HG03045 (cell line): ENCODE results near the gene ARHGEF12.

Source experiments
- ATAC-seq: cut with Tn5 transposase; IDR thresholded peaks from one replicate; pipeline ENCODE4 v1.9.1; 2021; ENCODE audit warnings: mild to moderate bottlenecking, moderate library complexity; ENCODE audit not compliant: unreplicated experiment

The ARHGEF12 gene

DNA sequence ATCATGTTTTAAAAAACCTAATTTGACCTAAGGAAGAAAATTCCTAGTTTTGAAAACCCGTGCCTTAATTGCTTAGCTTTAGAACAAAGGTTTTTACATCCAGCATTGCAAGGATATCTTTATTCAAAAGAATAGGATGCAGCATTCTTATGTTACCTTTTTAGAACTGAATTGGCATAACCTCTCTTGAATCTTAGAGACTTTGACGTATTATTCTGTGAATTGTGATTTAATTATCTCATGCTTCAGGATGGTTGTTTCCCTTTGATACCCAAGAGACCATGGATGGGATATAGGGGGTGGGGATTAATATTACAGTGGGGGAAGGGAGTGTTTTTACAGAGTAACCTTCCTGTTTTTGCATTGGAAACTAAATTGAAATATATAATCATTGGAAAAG is 49.4 kb downstream of the ARHGEF12 start:
- no peak for ATAC-seq

DNA sequence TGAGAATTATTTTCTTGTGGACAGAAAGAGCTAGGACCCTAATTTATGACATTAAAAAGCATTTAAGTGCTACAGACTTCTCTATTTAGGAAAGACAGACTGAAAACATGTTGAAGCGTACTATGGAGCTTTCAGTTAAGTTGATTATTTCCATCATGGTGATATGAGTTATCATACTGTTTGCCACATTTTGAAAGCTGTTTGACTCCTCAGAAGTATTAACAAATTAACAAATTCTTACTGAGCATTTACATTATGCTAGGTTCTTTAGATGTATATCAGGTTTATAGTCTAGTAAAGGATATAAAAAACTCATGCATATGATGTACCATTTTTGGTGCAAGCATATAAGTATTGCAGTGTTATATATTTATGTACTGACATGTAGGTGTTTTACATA is 50.1 kb downstream of the ARHGEF12 start:
- no peak for ATAC-seq

DNA sequence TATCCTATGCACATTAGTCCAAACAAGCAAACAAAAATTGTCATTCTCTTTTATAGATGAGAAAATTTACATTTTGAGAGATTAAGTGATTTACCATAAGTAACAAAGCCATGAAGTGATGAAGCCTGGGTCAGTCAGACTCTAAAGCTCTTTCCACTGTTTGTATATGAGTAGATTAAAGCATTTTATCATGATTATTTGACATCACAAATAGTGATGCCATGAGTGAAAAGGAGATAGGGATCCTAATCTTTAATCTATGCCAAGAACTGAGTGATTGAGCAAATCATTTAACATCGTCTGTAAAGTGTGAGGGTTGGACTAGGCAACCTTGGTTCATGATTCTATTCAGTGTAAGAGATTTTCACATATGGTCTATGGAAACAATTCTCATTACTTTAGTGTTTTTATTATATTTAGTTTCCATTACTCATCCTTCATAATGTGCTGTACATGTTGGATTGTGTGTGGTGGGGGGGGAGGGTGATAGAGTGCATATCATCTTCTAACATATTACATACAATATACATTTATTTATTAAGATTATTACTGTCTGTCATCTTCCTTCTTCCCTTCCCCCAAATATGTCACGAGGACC is 50.7 kb downstream of the ARHGEF12 start:
- no peak for ATAC-seq

DNA sequence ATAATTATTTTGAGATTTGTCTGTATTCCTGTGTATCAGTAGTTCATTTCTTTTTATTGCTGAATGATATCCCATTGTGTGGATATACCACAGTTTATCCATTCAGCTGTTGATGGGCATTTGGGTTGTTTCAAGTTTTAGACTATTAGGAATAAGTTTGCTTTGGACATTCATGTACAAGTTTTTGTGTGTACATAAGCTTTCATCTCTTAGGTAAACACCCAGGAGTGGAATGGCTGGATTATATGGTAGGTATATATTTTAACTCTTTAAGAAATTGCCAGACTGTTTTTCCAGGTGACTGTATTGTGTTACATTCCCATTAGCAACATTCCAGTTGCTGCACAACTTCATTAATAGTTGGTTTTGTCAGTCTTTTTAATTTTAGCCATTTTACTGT is 52.0 kb downstream of the ARHGEF12 start:
- ATAC-seq, result no peak

DNA sequence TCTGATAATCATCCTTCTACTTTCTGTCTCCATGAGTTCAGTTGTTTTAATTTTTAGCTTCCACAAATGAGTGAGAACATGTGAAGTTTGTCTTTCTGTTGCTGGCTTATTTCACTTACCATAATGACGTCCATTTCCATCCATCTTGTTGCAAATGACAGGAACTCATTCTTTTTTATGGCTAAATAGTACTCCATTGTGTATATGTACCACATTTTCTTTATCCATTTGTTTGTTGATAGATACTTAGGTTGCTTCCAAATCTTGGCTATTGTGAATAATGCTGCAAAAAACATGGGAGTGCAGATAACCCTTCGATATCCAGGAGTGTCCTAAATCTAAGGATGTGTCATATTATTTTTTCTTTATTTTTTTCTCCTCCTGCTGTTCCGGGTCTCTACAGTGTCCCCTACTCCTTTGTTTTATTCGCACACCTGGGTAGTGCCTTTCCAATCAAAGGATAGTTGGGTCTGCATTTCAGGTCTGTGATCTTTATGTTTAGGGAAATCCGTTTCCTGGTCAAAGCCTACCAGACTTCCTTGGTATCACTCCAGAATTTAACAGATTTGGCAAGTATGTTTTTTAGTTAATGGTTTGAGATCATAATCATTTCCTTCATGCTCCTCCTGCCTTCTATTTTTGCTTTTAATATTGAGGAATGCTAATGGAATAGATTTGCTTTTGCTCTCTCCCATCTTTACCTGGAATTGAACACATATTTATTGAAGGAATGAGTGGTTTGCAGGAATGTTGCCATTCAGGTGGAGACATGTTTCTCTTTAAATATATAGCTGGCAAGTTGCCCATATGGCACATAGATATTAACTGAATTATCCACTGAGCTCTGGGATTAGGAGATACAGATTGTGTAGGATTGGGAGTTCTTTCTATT is 53.7 kb downstream of the ARHGEF12 start:
- ATAC-seq, result no peak

DNA sequence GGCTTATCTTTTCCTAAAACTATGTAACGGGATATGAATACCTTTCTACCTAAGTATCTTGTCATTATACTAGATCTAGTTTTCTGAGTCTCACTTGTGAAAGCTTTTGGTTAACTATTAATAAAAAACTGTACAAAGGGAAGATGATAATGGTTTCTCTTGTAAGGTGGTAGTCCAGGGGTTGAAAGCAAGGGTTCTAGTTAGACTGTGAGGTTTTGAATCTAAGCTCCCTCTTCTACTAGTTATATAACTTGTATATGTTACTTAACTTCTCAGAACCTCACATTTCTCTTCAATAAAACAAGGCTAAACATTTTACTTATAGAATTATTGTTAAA is 54.3 kb downstream of the ARHGEF12 start:
- ATAC-seq, result no peak

DNA sequence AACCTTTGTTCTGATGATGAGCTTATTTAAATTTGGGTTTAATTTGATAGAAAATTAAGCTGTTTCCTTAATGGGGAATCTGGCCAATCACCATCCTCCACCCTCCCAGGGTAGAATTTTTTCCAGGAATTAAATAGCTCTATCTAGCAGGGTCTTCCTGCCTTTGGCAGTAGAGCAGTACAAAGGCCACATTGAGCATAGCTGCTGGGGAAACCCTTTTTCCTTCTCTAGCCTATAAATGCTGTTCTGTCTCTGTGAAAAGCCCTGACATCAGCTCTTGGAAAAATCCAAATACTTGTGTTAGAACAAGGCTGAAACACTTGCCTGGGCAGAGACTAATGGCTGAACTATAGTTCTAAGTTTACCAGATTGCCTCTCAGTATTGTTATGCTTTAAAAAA is 55.1 kb downstream of the ARHGEF12 start:
- no peak for ATAC-seq

DNA sequence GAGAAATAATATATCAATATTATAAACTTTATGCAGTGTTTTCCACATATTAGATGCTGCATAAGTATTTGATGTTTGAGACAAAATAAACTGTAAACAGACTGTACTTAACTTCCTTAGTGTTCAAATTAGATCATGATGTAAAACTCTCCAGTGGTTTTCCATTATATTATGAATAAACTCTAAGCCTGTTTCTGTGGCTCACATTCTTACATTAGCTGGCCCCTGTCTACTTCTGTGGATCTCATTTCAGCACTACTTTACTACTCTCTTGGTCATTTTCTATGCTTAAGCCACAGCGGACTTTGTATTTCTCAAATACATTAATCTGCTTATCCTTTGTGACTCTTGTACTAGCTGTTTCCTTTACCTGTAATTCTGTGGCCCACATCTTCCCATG is 55.6 kb downstream of the ARHGEF12 start:
- ATAC-seq, result no peak

DNA sequence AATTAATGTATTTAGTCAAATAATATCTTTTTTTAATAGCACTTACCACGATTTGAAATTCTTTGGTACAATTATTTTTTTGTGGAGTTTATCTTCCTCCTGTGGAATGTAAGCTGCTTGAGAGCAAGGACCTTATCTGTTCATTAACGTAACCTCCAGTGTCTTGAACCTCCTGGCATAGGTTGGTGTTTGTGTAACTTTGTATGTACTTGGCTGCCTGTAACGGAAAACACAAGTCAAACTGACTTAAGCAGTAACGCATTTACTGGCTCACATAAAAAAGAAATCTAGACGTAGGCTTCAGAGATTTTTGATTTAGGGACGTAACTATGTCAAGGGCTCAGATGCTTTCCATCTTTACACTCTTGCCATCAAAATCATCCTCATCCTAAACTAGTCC is 56.1 kb downstream of the ARHGEF12 start:
- ATAC-seq, result no peak

DNA sequence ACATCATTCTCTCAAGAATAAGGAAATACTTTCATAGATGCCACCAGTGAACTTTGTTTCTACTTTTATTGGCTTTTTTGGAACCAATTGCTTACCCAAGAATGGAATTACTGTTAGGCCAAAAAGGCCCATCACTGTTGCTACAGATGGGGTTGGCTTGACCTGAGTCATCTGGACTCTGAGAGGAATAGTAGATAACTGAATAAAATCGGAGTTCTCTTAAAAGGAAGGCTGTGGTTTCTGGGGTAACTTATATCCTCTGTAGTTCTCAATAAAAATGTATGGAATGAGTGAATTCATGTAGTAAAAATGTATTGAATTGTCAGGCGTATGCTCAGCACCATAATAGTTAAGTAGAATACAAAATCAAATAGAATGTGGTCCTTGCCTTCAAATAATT is 56.6 kb downstream of the ARHGEF12 start:
- no peak for ATAC-seq

DNA sequence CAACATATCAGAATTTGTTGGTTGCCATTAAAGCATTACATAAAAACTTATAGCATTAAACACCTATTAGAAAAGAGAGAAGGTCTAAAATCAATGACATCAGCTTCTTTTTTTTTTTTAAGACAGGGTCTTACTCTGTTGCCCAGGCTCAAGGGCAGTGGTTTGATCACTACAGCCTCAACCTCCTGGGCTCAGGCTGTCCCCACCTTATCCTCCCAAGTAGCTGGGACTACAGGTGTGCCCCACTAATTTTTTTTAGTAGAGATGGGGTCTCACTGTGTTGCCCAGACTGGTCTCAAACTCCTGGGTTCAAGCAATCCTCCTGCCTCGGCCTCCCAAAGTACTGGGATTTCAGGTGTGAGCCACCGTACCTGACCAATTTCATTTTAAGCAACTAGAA is 57.9 kb downstream of the ARHGEF12 start:
- ATAC-seq, result no peak

DNA sequence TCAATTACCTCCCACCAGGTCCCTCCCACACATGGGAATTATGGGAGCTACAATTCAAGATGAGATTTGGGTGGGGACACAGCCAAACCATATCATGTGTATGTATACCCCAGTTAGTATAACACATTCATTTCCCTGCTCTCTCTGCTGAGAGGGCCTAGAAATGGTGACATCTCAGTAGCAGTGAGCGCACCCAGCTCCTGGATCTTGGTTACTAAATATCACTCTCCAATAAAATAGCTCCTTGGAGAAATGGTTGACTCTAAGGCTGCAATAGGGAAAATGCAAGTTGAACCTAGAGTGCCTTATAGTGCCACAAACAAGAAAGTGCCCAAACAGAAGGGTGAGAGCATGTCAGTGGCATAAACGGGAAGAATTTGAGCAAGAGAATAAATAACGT is 59.6 kb downstream of the ARHGEF12 start:
- no peak for ATAC-seq

DNA sequence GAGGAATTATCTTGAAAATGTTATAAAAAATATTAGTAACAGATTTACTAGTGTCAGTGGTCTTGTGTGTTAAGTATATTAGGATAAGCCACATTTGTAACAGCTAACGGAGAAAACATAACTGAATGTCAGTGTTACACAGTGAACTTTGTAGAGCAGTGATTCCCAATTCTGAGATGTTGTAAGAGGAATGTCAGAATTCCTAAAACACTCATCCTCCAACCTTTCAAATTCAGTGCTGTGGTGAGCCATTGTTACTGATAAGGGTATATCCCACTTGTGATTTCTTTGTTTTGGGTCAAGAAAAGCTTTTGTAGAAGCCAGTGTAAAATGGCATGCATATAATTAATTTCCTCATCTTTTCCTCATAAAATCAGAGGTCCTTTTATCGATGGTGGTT is 61.9 kb downstream of the ARHGEF12 start:
- no peak for ATAC-seq

DNA sequence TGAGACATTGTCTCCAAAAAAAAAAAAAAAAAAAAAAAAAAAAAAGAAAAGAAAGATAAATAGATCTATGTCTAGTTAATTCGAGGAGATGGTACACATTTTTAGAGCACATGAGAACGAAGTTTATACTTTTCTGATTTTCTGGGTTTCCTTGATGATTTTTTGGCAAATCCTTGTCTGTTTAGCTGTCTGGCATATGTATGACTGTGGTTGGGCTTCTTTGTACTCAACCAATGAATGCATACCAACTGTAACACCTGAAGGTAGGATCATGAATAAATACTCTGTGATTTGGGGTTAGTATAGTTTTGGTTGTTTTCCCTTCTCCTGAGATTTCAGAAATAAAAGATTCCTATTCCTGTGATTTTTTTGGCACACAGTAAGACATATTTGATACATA is 63.1 kb downstream of the ARHGEF12 start:
- ATAC-seq, result no peak

DNA sequence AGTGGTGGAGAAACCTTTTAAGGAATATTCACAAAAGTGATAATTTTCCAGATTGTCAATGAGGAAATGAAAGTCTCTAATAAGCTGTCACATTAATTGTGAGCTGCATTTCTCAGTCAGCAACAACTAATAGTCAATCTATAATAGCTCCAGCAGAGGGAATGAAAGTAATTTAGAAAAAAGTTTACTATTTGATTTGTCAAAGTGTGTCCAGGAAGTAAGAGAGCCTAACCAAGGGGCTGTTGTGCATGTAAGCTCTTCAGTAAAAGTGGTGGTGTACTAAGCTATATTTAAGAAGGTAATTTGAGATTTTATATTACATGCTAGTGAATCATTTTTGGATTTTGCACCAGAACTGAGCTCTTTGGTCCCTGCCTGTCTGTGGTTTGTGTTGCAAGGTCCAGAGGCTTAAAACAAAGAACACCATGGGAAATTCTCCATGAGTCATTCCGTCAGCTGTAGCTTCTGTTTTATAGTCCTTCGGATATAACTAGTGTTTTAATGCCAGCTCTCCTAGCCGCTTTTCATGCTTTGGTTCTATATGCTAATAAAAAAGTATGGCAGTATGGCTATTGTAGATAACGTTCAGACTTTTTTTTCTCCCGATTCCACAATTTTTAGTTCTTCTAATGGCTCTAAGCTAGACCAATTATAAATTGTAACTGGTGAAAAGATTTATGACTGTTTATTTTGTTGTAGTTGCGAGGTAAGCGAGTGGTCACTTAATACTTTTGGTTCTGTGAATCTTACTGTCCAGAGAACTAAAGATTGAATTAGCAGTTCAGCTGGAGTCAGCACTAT is 64.6 kb downstream of the ARHGEF12 start:
- ATAC-seq, result no peak

DNA sequence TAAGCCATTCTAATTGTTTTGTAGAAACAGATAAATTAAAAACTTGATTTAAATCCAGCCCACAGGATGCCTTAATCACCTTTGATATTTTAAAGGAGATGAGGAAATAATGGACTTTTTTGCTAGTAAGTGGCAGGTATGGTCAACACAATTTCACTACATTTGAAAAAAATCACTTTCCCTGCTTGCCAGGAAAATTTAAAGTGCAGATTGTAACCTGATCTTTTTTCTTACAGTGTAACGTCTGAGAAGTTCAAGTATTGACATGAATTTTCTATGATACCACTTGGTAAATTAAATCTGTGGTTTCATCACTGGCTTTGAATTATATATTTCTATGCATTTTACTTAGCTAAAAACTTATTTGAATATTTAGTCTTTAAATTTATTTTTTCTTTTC is 65.3 kb downstream of the ARHGEF12 start:
- ATAC-seq, result no peak

DNA sequence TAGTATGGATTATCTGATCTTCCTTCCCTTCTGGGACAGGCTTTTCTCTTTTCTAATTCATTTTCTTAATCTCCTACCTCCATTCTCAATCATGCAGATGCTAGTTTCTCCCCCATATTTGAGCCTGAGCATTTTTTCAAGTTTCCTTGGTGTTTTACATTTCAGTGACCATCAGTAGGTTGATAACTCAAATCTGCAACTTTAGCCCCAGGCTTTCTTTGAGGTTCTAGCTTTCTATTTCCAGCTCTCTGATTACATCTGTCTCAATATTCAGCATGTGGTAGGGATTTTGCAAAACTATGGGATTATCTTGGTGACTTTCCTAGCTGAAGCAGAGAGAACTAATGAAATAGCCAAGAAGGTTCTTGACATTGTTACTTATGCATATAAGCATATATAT is 67.8 kb downstream of the ARHGEF12 start:
- no peak for ATAC-seq

DNA sequence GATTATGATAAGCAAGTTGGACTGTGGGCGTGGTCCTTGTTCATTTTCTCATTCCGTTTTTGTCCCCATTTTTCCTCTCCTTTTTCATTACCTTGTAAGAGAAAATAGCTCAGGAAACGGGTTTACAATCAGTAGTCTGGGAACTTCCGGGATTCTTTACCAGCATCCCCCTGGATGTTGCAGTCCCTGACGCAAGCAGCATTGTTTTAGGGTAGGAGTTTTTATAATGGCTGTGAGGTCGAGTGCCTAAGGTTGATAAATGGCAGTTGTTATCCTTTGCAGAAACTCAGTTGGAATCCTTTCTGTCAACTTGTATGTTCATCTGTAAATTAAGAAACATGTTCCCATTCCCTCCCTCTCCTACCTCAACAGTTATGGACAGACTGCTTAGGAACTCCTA is 68.3 kb downstream of the ARHGEF12 start:
- no peak for ATAC-seq

DNA sequence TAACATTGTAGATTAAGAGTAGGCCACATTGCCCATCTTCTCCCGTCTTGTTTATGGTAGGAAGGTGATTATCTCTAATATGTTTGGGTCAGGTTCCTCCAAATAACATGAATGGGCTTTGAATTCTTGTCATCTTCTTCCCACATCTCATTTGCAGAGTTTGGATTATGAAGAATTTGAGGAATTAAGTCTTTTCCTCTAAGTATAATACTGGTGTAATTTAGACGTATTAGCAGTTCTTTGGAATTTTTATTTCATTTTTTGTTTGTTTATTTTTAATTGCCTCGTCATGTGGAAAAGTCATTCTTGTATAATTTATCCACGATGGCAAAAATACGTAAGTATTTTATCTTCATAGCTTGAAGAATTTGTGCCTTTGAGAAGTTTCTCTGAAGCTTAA is 73.4 kb downstream of the ARHGEF12 start:
- no peak for ATAC-seq

DNA sequence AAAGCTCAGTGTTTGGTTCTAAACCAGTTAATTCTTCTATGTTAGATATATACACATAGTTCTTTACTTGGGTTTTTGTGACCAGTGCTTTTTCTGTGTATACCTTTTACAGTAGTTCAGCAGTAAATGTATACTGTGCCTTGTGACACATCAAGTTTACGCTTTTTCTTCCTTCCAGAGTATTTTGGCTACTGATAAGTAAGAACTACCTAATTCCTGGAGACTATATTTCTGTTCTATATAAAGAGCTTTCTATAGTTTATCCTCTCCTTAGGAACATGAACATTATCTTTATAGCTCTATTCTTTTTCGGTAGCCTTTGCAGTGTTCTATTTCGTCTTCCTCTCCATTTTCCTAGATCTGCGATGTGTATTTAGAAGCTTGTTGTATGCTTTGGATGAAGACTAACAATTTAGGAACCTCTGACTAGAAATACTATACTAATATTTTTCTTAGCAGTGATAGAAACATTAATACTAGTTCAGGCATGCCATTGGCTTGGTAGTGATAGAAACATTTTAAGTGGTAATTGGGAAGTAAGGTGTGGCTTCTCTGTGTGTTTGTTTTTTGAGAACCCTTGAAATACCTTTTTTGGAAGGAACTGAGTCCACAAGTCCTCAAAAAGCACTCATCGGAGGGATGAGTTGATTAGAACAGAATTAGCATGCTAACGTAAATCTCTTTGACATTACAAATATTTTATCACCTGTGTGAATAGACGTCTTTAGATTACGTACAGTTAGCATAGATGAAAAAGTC is 74.6 kb downstream of the ARHGEF12 start:
- no peak for ATAC-seq

DNA sequence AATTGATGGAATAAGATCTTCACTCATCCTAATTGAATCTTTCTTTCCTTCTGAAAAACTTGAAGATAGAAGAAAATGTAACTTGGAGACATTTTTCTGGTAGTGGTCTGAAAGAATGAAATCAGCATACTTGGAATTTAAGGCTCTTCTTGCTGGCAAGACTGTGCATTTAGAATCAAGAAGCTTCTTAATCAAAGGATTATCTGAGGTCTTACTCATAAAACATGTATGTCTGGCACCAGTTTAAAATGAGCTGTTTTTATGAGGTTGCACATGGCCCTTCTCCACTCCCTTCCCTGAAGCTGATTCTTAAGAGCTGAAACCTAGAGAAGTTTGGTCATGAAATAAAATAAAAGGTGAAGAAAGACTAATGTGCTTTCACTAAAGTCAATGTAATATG is 77.3 kb downstream of the ARHGEF12 start:
- ATAC-seq, result no peak
